BLaER1 (cell line): ENCODE measurements around the gene NKX2-3.

Experiments used
- H3K27ac ChIP-seq: shearing (Covaris generic); formaldehyde crosslinking; 2 replicates; pipeline ENCODE4 v1.8.1; 2022
- H3K27me3 ChIP-seq: shearing (Covaris generic); formaldehyde crosslinking; 2 replicates; pipeline ENCODE4 v1.8.1; 2022
- H3K36me3 ChIP-seq: shearing (Covaris generic); formaldehyde crosslinking; 2 replicates; pipeline ENCODE4 v1.8.1; 2022
- H3K4me1 ChIP-seq: shearing (Covaris generic); formaldehyde crosslinking; 2 replicates; pipeline ENCODE4 v1.8.1; 2022
- H3K4me2 ChIP-seq: shearing (Covaris generic); formaldehyde crosslinking; 2 replicates; pipeline ENCODE4 v1.8.1; 2022
- H3K4me3 ChIP-seq: shearing (Covaris generic); formaldehyde crosslinking; 2 replicates; pipeline ENCODE4 v1.8.1; 2022
- H3K9ac ChIP-seq: shearing (Covaris generic); formaldehyde crosslinking; 2 replicates; pipeline ENCODE4 v1.8.1; 2022
- H3K9me3 ChIP-seq: shearing (Covaris generic); formaldehyde crosslinking; 2 replicates; pipeline ENCODE4 v1.8.1; 2022
- H4K20me1 ChIP-seq: shearing (Covaris generic); formaldehyde crosslinking; 2 replicates; pipeline ENCODE4 v1.8.1; 2022
- Cebpa-rat ChIP-seq: shearing (Covaris generic); IDR thresholded peaks from 2 replicates; pipeline ENCODE4 v1.8.1; 2022

NKX2-3 gene

DNA sequence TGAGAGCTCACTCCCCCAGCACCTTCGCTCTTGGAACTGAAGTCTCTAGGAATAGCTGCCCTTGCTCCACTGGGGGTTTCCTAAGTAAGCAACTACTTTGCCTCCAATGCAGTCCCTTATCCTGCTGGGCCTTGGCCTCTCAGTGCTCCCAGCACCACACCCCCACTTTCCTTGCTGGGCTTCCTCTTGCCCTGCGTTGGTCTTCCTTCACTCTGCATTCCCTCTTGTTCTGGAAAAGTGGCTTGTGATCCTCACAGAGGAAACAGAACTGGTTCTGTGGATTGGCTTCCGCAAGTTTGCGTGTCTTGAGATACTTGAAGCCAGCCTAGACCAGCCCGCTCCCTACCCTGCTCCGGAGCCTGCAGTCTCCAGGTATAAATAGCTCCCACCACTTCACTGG lies 6.4 kb downstream of the NKX2-3 start:
- Histone ChIP-seq H3K4me2 (no peak overlapping the region), H3K4me3 (no peak overlapping the region), H3K27ac (no peak overlapping the region), H3K4me1 (peaks cover 10% of the 10 kb centered on the region), H3K27me3 (peaks cover 96% of the 10 kb centered on the region), H3K9ac (no peak overlapping the region), H3K9me3 (peaks cover 36% of the 10 kb centered on the region), H4K20me1 (peaks cover 55% of the 10 kb centered on the region), H3K36me3 (no peaks in the 10 kb centered on the region)
- no peak for TF ChIP-seq Cebpa-rat

DNA sequence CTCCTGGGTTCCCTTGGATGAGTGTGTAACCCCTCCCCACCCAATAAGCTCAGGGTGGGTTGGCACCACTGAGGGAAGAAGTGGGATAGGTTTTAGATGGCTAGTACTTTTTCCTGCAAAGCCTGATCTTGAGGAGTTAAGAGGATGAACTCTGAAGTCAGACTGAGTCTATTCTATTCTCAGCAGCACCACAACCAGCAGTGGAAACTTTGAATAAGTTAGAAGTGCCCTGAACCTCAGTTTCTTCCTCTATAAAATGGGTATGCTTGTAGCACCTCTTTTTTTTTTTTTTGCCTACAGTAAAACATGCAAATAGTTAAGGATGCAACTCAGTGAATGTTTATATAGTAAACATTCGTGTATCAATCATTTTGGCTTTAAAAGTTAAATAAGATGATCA lies 7.1 kb downstream of the NKX2-3 start:
- Histone ChIP-seq H3K4me2 (no peak overlapping the region), H3K27me3 (peaks cover 90% of the 10 kb centered on the region), H3K4me1 (peaks cover 6% of the 10 kb centered on the region), H3K27ac (no peak overlapping the region), H3K9ac (no peak overlapping the region), H3K9me3 (peaks cover 29% of the 10 kb centered on the region), H3K4me3 (no peak overlapping the region), H3K36me3 (no peaks in the 10 kb centered on the region), H4K20me1 (peaks cover 48% of the 10 kb centered on the region)
- no peak for TF ChIP-seq Cebpa-rat

DNA sequence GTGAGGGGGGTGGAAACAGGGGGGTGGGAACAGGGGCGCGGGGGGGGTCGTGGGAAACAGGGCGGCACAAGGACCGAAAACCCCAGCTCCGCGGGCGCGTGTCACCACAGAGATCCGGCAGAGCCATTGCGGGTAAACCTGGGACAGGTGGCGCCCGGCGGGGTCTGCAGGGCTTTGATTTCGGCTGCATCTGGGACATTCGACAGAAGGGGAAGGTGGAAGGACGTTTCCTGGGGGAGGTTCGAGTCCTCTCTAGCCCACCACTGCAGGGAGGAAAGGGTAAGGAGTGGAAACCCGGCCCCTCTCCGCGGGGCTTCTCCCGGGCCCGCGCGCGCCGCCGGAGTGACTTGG lies 7.5 kb downstream of the NKX2-3 start:
- Histone ChIP-seq H3K9me3 (peaks cover 24% of the 10 kb centered on the region), H3K4me3 (no peak overlapping the region), H4K20me1 (peaks cover 44% of the 10 kb centered on the region), H3K27me3 (peaks cover 90% of the 10 kb centered on the region), H3K4me2 (no peak overlapping the region), H3K4me1 (peaks cover 2% of the 10 kb centered on the region; the same call in 1 of the 2 replicates), H3K36me3 (no peaks in the 10 kb centered on the region), H3K27ac (no peak overlapping the region), H3K9ac (no peak overlapping the region)
- no peak for TF ChIP-seq Cebpa-rat

DNA sequence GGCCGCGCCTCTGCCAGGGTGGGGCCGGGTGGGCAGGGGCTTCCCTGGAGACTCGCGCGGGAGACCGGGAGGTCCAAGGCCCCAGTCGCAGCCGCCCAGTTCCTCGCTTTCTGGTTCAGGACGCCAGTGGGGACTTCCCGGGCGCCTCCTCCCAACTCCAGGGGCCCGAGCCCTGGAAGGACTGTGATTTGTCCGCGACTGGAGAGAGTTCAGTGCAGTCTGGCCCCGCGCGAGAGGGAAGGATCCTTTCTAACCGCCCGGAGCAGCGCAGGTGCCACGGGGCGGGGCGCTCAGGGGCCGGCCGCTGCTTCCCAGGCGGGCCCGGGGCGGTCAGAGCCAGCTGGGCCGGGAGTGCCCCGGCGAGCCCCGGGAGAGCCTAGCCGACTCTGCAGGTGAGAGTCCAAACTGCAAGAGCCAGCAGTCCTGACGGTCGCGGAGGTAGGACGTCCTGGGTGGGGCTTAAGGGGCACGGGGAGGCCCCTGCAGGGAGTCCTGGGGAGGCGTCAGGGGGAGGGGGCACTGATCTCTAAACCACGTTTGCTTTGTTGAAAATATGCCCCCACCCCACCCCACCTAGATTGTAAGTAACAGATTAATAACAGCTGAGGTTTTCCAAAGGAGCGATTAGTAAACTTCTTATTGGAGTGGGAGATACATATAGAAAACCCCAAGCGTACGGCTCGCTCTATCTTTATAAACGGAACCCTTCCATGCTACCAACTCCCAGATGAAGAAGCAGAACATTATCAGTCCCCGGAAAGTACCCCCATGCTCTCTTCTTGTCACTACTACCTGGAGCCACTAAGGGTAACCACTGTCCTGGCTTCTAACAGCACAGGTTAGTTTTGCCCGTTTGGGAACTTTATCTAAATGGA lies 8.2 kb downstream of the NKX2-3 start:
- Histone ChIP-seq H3K4me2 (no peak overlapping the region), H3K4me1 (no peaks in the 10 kb centered on the region), H3K27me3 (peaks cover 84% of the 10 kb centered on the region), H3K9ac (no peak overlapping the region), H3K4me3 (no peak overlapping the region), H4K20me1 (peaks cover 38% of the 10 kb centered on the region), H3K9me3 (peaks cover 18% of the 10 kb centered on the region), H3K36me3 (no peaks in the 10 kb centered on the region), H3K27ac (no peak overlapping the region)
- TF ChIP-seq Cebpa-rat, result no peak

DNA sequence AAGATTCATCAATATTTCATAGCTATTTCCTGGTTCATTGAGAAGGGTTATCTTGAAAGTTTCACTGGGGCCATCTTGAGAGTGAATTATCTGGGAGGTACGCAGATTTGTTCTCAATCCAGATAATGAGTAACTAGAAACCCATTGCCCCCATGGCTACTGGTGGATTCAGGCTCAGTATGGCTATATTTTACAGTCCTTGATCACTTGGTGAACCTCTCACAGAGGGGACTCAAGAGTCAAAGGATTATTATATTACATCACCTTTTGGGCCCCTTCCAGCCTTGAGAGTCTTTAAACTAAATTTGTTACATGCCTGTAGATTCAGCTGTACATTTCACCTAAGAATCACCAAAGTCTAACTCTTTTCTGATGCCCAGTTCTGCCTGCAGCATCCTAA lies 11.6 kb downstream of the NKX2-3 start:
- Histone ChIP-seq H3K4me3 (no peak overlapping the region), H3K27me3 (peaks cover 50% of the 10 kb centered on the region), H3K36me3 (no peaks in the 10 kb centered on the region), H3K27ac (no peak overlapping the region), H4K20me1 (peaks cover 8% of the 10 kb centered on the region; the same call in 1 of the 2 replicates), H3K9ac (no peak overlapping the region), H3K4me2 (no peak overlapping the region), H3K4me1 (no peaks in the 10 kb centered on the region), H3K9me3 (0 out of 2 replicates have a peak, but pooled peaks cover under 1% of the 10 kb centered on the region)
- TF ChIP-seq Cebpa-rat, result no peak

DNA sequence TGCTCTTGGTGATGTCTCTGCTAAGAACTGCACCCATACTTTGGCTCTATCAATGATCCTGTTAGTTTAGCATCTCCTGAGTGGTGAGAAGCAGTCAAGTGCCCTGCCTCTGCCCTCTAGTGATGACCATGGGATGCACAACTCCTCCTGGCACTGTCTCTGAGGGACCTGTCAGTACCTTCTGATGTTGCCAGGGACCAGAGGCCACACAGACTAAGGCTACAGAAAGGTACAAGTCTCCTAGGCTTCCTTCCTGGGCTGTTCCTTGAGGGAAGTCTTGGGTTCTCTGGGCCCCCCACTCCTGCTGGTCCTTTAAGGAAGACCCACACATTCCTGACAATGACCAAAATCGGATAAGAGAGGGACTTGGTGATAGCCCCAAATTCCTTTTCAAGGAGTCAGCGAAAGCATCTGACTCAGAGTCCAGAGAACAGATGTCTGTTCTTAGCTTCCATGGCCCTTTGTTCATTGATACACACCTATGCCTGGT lies 15.3 kb downstream of the NKX2-3 start:
- no peak overlapping the region for H3K27ac ChIP-seq
- H3K4me3 ChIP-seq, result no peak overlapping the region
- H3K4me1 ChIP-seq, result peaks cover 23% of the 10 kb centered on the region
- H3K4me2 ChIP-seq, result no peak overlapping the region
- H4K20me1 ChIP-seq, result no peaks in the 10 kb centered on the region
- no peaks in the 10 kb centered on the region for H3K9me3 ChIP-seq
- no peak for TF ChIP-seq Cebpa-rat
- no peak overlapping the region for H3K9ac ChIP-seq
- H3K27me3 ChIP-seq, result peaks cover 12% of the 10 kb centered on the region; the same call in 1 of the 2 replicates
- H3K36me3 ChIP-seq, result no peaks in the 10 kb centered on the region

DNA sequence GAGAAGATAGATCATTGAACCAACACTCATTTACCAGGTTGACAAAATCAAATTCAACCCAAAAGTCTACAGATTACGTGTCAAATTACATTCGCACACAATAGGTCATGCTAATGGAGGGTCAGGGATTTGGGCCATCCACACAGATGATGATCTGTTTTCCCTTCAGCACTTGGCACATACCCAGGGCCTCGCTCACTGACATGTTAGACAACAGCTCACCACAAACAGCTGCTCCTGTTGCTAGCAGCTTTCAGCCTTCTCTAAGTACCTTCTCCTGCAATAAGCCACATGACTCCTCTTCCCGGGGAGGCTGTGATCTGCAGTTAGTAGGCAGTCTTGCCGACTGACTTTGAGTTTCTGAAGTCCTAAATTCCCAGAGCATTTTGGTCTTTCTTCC lies 18.4 kb downstream of the NKX2-3 start:
- no peaks in the 10 kb centered on the region for H3K9me3 ChIP-seq
- no peaks in the 10 kb centered on the region for H3K36me3 ChIP-seq
- H3K27ac ChIP-seq, result no peak overlapping the region
- H3K4me1 ChIP-seq, result peaks cover 23% of the 10 kb centered on the region
- H3K4me3 ChIP-seq, result no peak overlapping the region
- H4K20me1 ChIP-seq, result no peaks in the 10 kb centered on the region
- no peak overlapping the region for H3K9ac ChIP-seq
- H3K27me3 ChIP-seq, result no peaks in the 10 kb centered on the region
- TF ChIP-seq Cebpa-rat, result no peak
- H3K4me2 ChIP-seq, result peak overlapping the region; percentile 71

DNA sequence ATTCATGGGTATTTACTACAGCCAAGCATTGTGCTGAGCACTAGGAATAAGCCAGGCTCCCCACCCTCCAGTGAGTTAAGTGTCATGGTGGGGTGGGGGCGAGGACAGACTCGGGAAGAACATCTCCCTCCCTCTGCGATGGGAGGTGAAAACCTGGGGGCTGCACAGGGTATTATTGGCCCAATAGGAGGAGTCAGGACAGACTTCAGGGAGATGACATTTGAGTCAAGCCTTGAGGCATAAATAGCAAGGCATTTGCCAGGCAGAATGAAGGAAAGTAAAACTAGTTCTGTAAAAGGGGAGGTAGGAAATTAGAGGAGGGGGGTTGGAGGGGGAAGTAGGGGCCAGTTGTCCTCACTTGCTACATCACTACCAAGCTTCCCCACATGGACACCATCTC lies 18.9 kb downstream of the NKX2-3 start:
- Histone ChIP-seq H3K4me2 (peak overlapping the region; percentile 71), H3K27ac (no peak overlapping the region), H4K20me1 (no peaks in the 10 kb centered on the region), H3K4me1 (peaks cover 23% of the 10 kb centered on the region), H3K4me3 (no peak overlapping the region), H3K9ac (no peak overlapping the region), H3K9me3 (no peaks in the 10 kb centered on the region), H3K36me3 (no peaks in the 10 kb centered on the region), H3K27me3 (no peaks in the 10 kb centered on the region)
- no peak for TF ChIP-seq Cebpa-rat

DNA sequence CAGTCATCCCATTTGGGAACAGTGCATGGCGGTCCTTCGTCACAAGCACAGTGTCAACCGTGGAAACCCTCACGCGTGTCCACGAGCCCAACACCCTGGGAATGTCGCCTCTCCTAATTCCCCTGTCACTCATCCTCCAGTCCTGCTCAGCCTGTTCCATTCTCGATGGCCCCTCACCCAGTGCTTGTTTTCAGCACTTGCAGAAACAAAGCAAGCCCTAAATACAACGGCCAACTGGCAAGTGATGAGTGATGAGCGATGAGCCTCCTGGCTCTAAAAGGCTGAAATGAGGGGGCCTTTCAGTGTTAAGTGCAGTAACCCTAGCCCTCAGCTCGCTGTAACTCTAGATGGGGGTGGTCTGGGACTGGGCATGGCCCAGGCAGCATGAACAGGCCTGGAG lies 22.6 kb downstream of the NKX2-3 start:
- Histone ChIP-seq H3K4me3 (no peak overlapping the region), H4K20me1 (no peaks in the 10 kb centered on the region), H3K4me2 (no peak overlapping the region), H3K4me1 (peaks cover 18% of the 10 kb centered on the region), H3K36me3 (no peaks in the 10 kb centered on the region), H3K27me3 (no peaks in the 10 kb centered on the region), H3K27ac (no peak overlapping the region), H3K9ac (no peak overlapping the region), H3K9me3 (no peaks in the 10 kb centered on the region)
- no peak for TF ChIP-seq Cebpa-rat

DNA sequence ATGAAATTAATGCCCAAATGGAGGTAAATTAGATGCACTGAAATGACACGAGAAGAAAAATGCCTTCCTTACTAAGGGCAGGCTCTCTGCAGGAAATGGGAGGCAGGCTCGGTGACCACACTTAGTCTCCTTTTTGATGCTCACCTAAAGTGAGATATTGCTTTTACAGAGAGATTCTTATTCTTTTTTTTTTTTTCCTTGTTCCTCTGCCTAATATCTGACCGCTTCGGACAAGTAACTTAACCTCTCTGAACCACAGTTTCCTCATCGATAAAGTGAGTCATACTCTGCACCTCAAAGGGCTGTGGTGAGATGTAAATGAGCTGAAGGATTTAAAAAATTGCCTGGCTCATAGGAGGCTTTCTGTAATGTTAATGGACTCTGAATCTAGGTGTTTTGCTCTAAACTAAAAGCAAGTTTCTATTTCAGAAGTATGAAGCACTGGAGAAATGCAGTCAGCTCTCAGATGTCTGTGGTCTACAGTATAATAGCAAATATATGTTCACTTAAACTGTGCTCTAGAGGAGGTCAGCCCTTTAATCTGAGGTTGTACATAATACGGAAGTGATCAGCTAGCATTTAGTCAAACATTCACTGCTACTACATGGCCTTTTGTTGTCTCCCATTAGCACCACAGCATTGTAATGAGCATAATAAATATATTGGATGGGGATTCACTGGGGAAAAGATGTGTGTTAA lies 23.2 kb downstream of the NKX2-3 start:
- Histone ChIP-seq H3K9ac (no peak overlapping the region), H3K4me2 (no peak overlapping the region), H3K27me3 (no peaks in the 10 kb centered on the region), H4K20me1 (no peaks in the 10 kb centered on the region), H3K27ac (no peak overlapping the region), H3K36me3 (no peaks in the 10 kb centered on the region), H3K4me3 (no peak overlapping the region), H3K4me1 (peaks cover 12% of the 10 kb centered on the region), H3K9me3 (no peaks in the 10 kb centered on the region)
- TF ChIP-seq Cebpa-rat, result no peak
